GM23338 (cell line): ENCODE data around the gene UGT1A4. TPM values are rescaled to one million over a fixed set of nuclear protein-coding genes. Genes with fewer than 3 reads are reported as not detected.

ENCODE experiments used
- CREB1 ChIP-seq: fragments of 250-450 bp; sonication (Bioruptor Pico); IDR thresholded peaks from 2 replicates; pipeline ENCODE4 v1.5.0; 2020; ENCODE audit warnings: low read depth, mild to moderate bottlenecking, moderate library complexity
- ETS1 ChIP-seq: IDR thresholded peaks from 2 replicates; pipeline ENCODE4 v1.6.1; 2016; ENCODE audit warnings: antibody characterized with exemption
- EZH2 ChIP-seq: fragments of 200-600 bp; sonication (generic); IDR thresholded peaks from one replicate; pipeline ENCODE4 v1.8.0; 2017; ENCODE audit warnings: antibody characterized with exemption, mild to moderate bottlenecking, low read depth; ENCODE audit not compliant: unreplicated experiment
- EZH2phosphoT487 ChIP-seq: fragments of 200-600 bp; sonication (generic); IDR thresholded peaks from one replicate; pipeline ENCODE4 v1.8.1; 2018; ENCODE audit warnings: antibody characterized with exemption; ENCODE audit not compliant: unreplicated experiment
- NANOG ChIP-seq: IDR thresholded peaks from 2 replicates; pipeline ENCODE4 v1.6.1; 2016; ENCODE audit warnings: antibody characterized with exemption, borderline replicate concordance
- ZNF114 ChIP-seq: fragments of 250-450 bp; sonication (Bioruptor Pico); IDR thresholded peaks from 2 replicates; pipeline ENCODE4 v1.5.0; 2020; ENCODE audit warnings: mild to moderate bottlenecking, moderate library complexity
- ZNF331 ChIP-seq: fragments of 250-450 bp; sonication (Bioruptor Pico); IDR thresholded peaks from 2 replicates; pipeline ENCODE4 v1.5.0; 2020; ENCODE audit warnings: low read depth, mild to moderate bottlenecking, moderate library complexity
- polyA plus RNA-seq: library from polyadenylated mRNA; unstranded; fragments of >200 nt; fragmentation: Nextera tagmentation; extraction: Ambion mirVana; gene quantifications from 2 replicates; pipeline ENCODE4 v1.2.1, GENCODE V29; 2016
- total RNA-seq: library from RNA; depleted of rRNA; stranded (reverse); fragments of >200 nt; shearing (Covaris generic); gene quantifications from 2 replicates; pipeline ENCODE4 v1.2.3, GENCODE V29; 2014
- TF ChIP-seq, protein P1 (sequence below): fragments of 250-450 bp; sonication (Bioruptor Pico); IDR thresholded peaks from 2 replicates; pipeline ENCODE4 v1.5.0; 2020; ENCODE audit warnings: mild to moderate bottlenecking, moderate library complexity

Gene UGT1A4
- total and polyA plus RNA-seq, 2 experiments from 2014 or later = not detected

DNA sequence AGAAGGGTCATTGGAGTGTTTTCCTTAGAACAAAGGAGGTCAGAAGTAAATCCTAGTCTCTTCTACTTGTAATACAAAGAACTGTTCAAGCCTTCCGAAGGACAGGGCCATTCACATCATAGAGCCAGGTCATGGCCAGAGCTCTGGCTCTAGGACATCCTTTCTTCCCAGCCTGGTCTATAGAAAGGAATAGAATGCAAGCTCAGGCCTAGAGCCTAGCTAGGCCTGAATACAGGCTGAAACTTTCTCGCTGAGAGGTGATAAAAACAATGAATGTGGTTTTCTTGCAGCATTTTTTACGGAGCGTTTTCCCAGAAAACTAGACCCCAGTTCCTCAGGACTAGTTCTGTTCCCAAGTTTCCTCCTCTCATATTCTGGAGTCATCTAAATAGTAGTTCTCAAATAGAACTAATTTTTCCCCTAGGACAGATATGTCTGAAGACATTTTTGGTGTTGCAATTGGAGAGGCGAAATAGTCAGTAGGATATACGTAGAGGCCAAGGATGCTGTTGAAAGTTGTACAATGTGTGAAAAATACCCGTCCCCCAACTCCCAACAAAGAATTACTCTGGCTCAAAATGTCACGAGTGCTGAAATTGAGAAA lies 19.0 kb upstream of the UGT1A4 start (continued):
- TF ChIP-seq, protein P1, sequence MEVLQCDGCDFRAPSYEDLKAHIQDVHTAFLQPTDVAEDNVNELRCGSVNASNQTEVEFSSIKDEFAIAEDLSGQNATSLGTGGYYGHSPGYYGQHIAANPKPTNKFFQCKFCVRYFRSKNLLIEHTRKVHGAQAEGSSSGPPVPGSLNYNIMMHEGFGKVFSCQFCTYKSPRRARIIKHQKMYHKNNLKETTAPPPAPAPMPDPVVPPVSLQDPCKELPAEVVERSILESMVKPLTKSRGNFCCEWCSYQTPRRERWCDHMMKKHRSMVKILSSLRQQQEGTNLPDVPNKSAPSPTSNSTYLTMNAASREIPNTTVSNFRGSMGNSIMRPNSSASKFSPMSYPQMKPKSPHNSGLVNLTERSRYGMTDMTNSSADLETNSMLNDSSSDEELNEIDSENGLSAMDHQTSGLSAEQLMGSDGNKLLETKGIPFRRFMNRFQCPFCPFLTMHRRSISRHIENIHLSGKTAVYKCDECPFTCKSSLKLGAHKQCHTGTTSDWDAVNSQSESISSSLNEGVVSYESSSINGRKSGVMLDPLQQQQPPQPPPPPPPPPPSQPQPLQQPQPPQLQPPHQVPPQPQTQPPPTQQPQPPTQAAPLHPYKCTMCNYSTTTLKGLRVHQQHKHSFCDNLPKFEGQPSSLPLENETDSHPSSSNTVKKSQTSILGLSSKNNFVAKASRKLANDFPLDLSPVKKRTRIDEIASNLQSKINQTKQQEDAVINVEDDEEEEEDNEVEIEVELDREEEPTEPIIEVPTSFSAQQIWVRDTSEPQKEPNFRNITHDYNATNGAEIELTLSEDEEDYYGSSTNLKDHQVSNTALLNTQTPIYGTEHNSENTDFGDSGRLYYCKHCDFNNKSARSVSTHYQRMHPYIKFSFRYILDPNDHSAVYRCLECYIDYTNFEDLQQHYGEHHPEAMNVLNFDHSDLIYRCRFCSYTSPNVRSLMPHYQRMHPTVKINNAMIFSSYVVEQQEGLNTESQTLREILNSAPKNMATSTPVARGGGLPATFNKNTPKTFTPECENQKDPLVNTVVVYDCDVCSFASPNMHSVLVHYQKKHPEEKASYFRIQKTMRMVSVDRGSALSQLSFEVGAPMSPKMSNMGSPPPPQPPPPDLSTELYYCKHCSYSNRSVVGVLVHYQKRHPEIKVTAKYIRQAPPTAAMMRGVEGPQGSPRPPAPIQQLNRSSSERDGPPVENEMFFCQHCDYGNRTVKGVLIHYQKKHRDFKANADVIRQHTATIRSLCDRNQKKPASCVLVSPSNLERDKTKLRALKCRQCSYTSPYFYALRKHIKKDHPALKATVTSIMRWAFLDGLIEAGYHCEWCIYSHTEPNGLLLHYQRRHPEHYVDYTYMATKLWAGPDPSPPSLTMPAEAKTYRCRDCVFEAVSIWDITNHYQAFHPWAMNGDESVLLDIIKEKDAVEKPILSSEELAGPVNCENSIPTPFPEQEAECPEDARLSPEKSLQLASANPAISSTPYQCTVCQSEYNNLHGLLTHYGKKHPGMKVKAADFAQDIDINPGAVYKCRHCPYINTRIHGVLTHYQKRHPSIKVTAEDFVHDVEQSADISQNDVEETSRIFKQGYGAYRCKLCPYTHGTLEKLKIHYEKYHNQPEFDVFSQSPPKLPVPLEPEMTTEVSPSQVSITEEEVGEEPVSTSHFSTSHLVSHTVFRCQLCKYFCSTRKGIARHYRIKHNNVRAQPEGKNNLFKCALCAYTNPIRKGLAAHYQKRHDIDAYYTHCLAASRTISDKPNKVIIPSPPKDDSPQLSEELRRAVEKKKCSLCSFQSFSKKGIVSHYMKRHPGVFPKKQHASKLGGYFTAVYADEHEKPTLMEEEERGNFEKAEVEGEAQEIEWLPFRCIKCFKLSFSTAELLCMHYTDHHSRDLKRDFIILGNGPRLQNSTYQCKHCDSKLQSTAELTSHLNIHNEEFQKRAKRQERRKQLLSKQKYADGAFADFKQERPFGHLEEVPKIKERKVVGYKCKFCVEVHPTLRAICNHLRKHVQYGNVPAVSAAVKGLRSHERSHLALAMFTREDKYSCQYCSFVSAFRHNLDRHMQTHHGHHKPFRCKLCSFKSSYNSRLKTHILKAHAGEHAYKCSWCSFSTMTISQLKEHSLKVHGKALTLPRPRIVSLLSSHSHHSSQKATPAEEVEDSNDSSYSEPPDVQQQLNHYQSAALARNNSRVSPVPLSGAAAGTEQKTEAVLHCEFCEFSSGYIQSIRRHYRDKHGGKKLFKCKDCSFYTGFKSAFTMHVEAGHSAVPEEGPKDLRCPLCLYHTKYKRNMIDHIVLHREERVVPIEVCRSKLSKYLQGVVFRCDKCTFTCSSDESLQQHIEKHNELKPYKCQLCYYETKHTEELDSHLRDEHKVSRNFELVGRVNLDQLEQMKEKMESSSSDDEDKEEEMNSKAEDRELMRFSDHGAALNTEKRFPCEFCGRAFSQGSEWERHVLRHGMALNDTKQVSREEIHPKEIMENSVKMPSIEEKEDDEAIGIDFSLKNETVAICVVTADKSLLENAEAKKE (CRISPR knock-in tag) = no peak
- TF ChIP-seq ZNF331 (CRISPR knock-in tag) = no peak
- no peak for TF ChIP-seq EZH2
- no peak for TF ChIP-seq CREB1 (CRISPR knock-in tag)
- TF ChIP-seq ETS1 = no peak
- no peak for TF ChIP-seq ZNF114 (CRISPR knock-in tag)
- no peak for TF ChIP-seq NANOG
- no peak for TF ChIP-seq EZH2phosphoT487
